SJCRH30 (cell line): ENCODE measurements around the gene SELENOO. TPM values are rescaled to one million over a fixed set of nuclear protein-coding genes. Genes with fewer than 3 reads are reported as not detected.
A peak's percentile ranks its signal among the peaks of the same experiment; 100 is the strongest.

Experiments
- DNase-seq, 2 experiments: peaks; one replicate each; pipeline ENCODE4 v3.0.0-alpha.2; 2015 to 2020
- H3K27ac ChIP-seq: fragments of 250-450 bp; sonication (Bioruptor Pico); 2 replicates; pipeline ENCODE4 v1.5.1; 2020; ENCODE audit warnings: mild to moderate bottlenecking, moderate library complexity
- H3K27me3 ChIP-seq: fragments of 250-450 bp; sonication (Bioruptor Pico); 2 replicates; pipeline ENCODE4 v1.5.1; 2020; ENCODE audit warnings: mild to moderate bottlenecking, moderate library complexity
- H3K36me3 ChIP-seq: fragments of 250-450 bp; sonication (Bioruptor Pico); 2 replicates; pipeline ENCODE4 v1.5.1; 2020; ENCODE audit warnings: mild to moderate bottlenecking, moderate library complexity
- H3K4me1 ChIP-seq: fragments of 250-450 bp; sonication (Bioruptor Pico); 2 replicates; pipeline ENCODE4 v1.5.1; 2020; ENCODE audit warnings: mild to moderate bottlenecking, moderate library complexity
- H3K4me3 ChIP-seq: fragments of 250-450 bp; sonication (Bioruptor Pico); 2 replicates; pipeline ENCODE4 v1.5.1; 2020; ENCODE audit warnings: mild to moderate bottlenecking, moderate library complexity
- H3K9me3 ChIP-seq: fragments of 250-450 bp; sonication (Bioruptor Pico); replicated peaks from 2 replicates; pipeline ENCODE4 v1.5.1; 2020; ENCODE audit warnings: mild to moderate bottlenecking, moderate library complexity
- total RNA-seq: library from RNA; depleted of rRNA; stranded (reverse); fragments of >200 nt; shearing (Covaris generic); gene quantifications from 2 replicates; pipeline ENCODE4 v1.2.3, GENCODE V29; 2014

Gene SELENOO
- total RNA-seq, 1 experiment from 2014 or later, result 15.4 TPM

DNA sequence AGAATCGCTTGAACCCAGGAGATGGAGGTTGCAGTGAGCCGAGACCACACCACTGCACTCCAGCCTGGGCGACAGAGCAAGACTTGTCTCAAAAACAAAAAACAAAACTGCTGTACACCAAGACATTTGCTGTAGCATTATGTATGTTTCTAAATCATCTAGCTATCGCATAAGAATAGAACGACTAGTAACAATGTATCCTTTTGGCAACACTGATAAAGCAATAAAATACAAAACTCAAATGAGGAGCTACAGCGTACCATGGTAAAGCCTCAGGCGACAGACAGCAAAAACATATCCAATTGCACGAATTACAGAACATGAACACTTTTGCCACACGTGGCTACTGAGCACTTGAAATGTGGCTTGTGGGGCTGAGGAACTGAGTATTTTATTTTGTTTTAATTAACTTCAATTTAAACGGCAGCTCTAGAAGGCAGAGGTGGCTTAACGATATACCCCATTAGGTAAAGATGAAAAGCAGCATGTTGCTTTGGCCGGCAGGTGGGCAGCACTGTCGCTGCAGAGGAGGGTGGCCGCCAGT is 41.7 kb downstream of the SELENOO start:
- no peak for DNase-seq
- Histone ChIP-seq H3K9me3 (no peaks in the 10 kb centered on the region), H3K4me1 (peaks cover 5% of the 10 kb centered on the region; the same call in 1 of the 2 replicates), H3K4me3 (peak overlapping the region; percentile 95), H3K27ac (no peak overlapping the region), H3K36me3 (peaks cover 4% of the 10 kb centered on the region), H3K27me3 (no peaks in the 10 kb centered on the region)

DNA sequence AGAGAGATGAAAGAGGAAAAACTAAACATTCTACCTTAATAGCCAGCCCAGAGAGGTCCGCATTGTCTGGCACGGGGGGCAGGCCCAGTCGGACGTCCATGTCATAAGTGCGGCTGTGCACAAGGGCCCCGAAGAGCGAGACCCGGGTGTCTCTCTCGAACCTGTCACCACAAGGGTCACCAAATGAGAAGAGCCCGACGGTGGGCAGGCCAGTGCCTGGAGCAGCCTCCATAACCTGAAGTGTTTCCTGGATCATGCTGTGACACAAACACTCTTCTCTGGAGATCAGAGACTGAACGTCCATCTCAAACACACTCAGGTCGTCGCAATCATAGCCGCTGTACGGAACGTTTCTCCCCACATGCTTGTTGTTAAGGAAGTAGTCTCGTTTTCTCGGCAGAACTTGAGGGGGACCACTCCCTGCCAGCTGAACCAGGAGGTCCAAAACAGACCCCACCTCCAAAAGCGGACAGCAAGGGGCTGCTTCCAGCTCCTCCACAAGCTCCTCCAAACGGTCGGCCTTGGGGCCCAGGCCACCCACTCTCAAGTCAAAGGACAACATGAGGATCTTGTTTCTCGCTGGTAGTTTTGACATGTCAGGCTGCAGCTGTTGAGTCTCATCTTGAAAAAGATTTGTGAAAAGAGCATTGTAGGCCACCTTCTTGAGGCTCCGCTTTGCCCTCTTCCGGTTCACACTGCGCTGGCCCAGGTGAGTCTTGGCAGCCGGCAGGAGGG is 43.0 kb downstream of the SELENOO start:
- Histone ChIP-seq H3K4me3 (peak overlapping the region; percentile 95), H3K36me3 (peaks cover 4% of the 10 kb centered on the region), H3K4me1 (peaks cover 5% of the 10 kb centered on the region; the same call in 1 of the 2 replicates), H3K27ac (peak overlapping the region; percentile 87), H3K9me3 (no peaks in the 10 kb centered on the region), H3K27me3 (no peaks in the 10 kb centered on the region)
- DNase-seq, result peak; percentile 83 to 90

DNA sequence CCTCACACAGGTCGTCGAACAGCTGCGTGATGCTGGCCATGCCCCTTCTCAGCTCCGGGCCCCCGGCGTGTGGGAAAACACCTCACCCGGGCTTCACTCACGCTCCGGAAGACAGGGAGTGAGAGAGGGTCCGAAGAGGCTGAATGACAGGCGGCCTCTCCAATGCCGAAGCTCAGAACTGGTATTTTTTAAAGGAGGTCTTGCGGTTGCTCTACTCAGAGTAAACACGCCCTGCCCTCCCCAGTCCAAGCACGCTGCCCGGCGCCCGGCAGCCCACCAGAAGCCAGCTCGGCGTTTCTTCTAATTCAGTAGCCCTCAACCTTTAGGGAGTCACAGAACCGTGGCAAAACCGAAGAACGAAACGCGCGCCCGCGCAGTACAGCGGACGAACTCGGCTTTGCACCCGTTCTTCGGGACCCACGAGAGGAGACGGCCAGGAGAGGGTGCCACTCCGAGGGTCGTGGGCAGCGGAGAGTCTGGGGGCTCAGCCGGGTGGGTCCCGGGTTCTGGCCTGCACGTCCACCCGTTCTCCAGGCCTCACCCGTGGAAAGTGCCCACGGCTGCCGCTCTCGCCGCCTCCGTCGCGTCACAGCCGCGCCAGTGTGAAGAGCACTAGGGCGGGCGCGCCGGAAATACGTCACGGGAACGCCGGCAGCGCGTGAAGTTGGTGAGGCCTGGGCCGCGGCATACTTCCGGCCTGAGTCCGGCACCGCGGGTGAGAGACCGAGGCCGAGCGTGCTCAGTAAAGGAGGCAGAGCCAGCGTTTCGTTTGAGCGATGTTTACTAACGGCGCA is 43.8 kb downstream of the SELENOO start, which contains the start of gene TUBGCP6:
TSS of gene TUBGCP6 (minus strand) at position 604 of the 794 bp plus-strand sequence. CDS start at position 40, 564 bp downstream.
- Histone ChIP-seq H3K36me3 (peaks cover 4% of the 10 kb centered on the region), H3K4me1 (peaks cover 5% of the 10 kb centered on the region; the same call in 1 of the 2 replicates), H3K9me3 (no peaks in the 10 kb centered on the region), H3K27me3 (no peaks in the 10 kb centered on the region), H3K4me3 (peak within 1 kb of the TSS; percentile 95), H3K27ac (peak within 1 kb of the TSS; percentile 87)
- peak; percentile 96 to 98 for DNase-seq

DNA sequence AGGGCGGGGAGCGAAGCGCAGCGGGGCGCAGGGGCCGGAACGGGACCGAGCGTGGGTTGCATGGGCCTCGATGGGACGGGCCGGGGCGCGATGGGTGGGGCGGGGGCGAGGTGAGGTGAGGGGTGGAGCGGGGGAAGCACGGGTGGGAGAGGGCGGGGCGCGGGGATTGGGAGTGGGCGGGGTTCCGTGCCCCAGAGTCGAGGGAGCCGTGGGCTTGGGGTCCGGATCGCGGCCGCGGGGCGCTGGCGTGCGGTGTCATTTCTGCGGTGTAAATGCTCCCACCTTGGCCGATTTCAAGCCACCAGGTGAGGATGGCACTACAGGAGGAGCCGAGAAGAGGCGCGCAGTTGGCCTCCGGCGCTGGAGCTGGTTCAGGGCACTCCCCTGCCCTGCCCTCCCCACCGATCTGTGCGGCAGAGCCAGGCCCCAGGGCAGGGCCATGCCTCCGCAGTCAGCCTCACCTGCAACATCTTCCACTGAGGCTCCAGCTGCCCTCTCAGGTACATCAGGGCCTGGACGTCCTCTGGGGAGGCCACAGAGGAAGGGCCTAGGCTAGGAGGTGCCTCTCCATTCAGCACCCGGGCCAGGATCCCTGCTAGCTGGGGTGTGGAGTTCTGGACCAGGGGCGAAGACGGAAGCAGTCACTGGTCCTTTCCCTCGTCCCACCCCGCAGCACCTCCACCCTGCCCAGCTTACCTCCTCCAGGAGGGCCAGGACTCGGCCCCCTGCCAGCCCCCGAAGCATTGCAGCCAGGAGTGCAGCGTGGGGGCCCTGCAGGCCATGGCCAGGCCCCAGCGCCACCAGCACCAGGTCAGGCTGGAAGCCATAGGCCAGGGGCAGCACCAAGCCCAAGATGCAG is 44.6 kb downstream of the SELENOO start:
- H3K27ac ChIP-seq, result peak overlapping the region; percentile 87
- peak overlapping the region; percentile 95 for H3K4me3 ChIP-seq
- H3K27me3 ChIP-seq, result no peaks in the 10 kb centered on the region
- no peaks in the 10 kb centered on the region for H3K9me3 ChIP-seq
- H3K4me1 ChIP-seq, result peaks cover 11% of the 10 kb centered on the region; the same call in 1 of the 2 replicates
- peaks cover 2% of the 10 kb centered on the region for H3K36me3 ChIP-seq
- DNase-seq, result no peak

DNA sequence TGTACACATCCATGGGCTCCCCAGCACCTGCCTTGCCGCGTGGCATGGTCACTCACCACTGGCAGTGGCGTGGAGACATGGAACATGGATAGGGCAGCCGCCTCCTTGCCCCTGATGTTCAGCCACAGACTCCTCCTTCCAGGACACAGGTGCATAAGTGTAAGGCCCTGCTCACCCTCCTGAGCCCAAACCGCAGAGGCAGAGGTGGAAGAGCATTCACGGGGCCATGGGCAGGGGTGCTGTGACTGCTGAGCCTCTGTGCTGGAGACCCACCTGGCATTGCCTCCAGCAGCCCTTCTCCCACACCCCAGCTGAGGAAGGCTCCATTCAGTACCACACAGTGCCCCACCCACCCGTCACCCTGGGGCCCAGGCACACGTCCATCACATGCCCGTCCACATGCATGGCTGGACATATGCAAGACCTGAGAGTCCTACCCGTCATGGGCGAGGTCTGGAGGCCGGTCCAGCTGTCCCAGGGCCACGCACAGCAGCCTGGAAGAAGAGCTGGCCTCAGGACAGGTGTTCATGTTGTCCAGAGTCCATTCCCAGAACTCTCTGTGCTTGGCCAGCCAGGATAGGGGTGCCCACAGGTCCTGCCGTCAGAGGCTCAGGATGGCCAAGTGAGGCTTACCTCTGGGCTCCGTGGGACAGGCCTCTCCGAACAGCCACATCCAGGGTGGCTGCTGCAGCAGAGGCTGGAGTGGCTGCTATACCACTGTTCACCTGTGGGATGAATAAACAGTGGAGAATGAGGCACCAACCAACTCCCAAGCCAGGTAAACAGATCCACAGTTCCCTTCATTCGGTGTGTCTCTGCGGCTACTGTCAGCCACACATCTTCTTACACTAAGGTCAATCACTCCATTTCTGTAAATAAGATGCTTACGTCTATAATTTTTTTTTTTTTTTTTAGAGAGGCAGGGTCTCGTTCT is 45.7 kb downstream of the SELENOO start:
- Histone ChIP-seq H3K4me3 (no peak overlapping the region), H3K27ac (no peak overlapping the region), H3K27me3 (no peaks in the 10 kb centered on the region), H3K9me3 (no peaks in the 10 kb centered on the region), H3K4me1 (peaks cover 11% of the 10 kb centered on the region; the same call in 1 of the 2 replicates), H3K36me3 (peaks cover 2% of the 10 kb centered on the region)
- DNase-seq, result no peak

DNA sequence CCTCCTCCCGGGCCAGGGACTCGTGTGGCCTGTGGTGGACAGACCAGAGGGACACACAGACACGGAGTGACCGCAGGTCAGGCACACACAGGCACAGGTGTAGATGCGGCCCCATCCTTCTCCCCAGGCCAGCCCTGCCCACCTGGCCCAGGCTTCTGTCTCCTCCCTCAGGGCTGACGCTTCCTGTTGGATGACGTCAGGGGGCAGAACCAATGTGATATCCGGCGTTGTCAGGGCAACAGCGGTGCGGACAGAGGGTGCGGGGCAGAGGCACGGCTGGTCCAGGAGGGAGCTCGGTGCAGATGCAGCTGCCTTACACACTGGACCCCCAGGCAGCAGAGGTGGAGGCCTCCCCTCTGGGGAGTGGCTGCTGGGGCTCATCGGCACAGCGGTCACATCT is 46.9 kb downstream of the SELENOO start:
- peaks cover 11% of the 10 kb centered on the region; the same call in 1 of the 2 replicates for H3K4me1 ChIP-seq
- H3K4me3 ChIP-seq, result no peak overlapping the region
- no peak for DNase-seq
- peaks cover 5% of the 10 kb centered on the region for H3K36me3 ChIP-seq
- no peak overlapping the region for H3K27ac ChIP-seq
- no peaks in the 10 kb centered on the region for H3K27me3 ChIP-seq
- H3K9me3 ChIP-seq, result no peaks in the 10 kb centered on the region

DNA sequence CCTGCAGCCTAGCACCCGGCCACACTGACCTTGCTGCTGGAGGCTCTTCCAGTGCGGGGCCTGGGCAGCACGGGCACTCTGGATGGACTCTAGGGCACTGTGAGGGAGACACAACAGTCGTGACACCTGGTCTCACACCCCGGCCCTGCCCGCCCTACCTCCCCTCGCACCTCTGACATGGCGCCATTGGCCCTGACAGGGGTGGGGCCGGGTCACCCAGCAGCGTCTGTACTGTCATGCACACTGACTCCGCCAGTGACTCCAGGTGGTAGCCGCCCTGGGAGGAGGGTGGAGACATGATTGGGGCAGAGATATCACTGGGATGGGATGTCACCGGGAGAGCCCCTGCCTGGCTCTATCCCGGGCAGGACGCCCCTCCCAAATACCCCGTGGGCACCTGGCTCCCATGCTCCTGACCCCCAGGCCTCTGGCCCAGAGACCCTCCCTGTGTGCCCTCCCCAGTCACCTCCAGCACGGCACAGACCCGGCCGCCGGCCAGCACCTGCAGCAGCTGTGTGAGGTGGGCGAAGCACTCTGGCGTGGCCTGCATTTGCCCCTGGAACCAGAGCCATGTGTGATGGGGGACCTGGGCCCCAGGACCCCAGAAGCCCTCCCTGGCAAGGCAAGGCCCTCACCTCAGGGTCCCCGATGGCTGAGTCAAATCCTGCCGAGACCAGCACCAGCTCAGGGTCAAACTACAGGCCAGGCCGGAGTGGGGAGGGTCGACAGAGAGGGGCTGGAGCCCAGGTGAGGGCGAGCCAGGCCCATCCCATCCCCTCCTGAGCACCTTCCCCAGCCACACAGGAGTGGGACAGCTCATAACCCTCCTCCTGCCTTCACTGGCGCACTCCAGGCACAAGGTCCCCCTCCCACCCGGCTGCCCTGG is 47.6 kb downstream of the SELENOO start:
- H3K4me3 ChIP-seq, result no peak overlapping the region
- no peak for DNase-seq
- H3K27ac ChIP-seq, result no peak overlapping the region
- peaks cover 11% of the 10 kb centered on the region; the same call in 1 of the 2 replicates for H3K4me1 ChIP-seq
- H3K36me3 ChIP-seq, result peaks cover 8% of the 10 kb centered on the region
- H3K27me3 ChIP-seq, result no peaks in the 10 kb centered on the region
- H3K9me3 ChIP-seq, result no peaks in the 10 kb centered on the region

DNA sequence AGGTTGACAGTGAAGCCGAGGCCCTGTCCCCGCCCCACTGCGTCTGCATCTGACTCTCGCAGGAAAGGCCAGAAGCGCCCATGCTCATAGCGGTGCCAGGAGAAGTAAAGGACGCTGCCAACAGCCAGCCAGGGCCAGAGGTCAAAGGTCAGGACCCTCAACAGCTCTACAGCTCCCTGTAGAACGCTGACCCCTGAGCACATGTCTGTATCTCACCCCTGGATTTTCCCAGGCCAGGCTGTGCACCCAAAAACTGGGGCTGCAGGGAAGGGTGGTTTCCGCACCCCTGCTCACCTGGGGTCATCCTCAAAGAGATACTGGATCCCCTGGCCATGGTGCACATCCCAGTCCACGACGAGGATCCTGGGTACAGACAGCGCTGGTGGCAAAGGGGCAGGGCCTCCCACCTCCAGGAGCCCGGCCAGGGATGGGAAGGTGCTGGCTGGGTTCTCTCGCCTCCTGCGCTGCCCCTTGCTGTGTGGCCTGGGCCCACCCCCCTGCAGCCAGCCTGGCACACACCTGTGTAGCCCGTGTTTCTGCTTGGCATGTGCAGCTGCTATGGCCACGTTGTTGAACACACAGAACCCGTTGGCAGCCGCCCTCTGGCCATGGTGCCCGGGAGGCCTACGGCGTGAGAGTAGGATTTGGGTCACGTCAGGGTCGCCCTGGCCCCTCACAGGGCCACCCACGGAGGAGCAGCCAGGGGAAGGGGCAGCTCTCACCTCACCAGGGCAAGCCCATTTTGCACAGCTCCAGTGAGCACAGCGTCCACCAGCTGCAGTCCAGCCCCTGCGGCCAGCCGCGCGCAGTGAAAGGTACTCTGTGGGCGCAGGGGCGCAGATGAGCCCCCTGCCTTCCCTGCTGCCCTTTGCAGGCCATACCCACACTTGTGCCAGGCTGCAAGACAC is 48.8 kb downstream of the SELENOO start:
- peaks cover 10% of the 10 kb centered on the region for H3K36me3 ChIP-seq
- no peaks in the 10 kb centered on the region for H3K9me3 ChIP-seq
- H3K27me3 ChIP-seq, result no peaks in the 10 kb centered on the region
- no peak for DNase-seq
- peak overlapping the region; percentile 66 for H3K4me3 ChIP-seq
- no peak overlapping the region for H3K27ac ChIP-seq
- H3K4me1 ChIP-seq, result peaks cover 11% of the 10 kb centered on the region; the same call in 1 of the 2 replicates

DNA sequence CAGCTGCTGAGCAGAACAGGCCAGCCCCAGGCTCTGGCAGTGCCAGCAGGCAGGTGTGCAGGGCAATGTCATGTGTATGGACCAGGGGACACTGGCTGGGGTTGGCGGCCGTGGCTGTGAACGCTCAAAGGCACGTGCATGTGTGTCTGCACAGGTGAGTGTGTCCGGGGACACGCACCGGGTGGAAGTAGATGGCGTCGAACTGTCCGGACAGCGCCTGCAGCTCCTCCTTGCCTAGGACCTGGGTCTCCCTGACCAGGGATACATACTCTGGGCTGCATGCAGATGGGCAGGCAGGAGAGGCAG is 49.4 kb downstream of the SELENOO start:
- Histone ChIP-seq H3K36me3 (peaks cover 10% of the 10 kb centered on the region), H3K4me3 (peak overlapping the region; percentile 66), H3K27me3 (no peaks in the 10 kb centered on the region), H3K4me1 (peaks cover 11% of the 10 kb centered on the region; the same call in 1 of the 2 replicates), H3K27ac (no peak overlapping the region), H3K9me3 (no peaks in the 10 kb centered on the region)
- DNase-seq, result no peak

DNA sequence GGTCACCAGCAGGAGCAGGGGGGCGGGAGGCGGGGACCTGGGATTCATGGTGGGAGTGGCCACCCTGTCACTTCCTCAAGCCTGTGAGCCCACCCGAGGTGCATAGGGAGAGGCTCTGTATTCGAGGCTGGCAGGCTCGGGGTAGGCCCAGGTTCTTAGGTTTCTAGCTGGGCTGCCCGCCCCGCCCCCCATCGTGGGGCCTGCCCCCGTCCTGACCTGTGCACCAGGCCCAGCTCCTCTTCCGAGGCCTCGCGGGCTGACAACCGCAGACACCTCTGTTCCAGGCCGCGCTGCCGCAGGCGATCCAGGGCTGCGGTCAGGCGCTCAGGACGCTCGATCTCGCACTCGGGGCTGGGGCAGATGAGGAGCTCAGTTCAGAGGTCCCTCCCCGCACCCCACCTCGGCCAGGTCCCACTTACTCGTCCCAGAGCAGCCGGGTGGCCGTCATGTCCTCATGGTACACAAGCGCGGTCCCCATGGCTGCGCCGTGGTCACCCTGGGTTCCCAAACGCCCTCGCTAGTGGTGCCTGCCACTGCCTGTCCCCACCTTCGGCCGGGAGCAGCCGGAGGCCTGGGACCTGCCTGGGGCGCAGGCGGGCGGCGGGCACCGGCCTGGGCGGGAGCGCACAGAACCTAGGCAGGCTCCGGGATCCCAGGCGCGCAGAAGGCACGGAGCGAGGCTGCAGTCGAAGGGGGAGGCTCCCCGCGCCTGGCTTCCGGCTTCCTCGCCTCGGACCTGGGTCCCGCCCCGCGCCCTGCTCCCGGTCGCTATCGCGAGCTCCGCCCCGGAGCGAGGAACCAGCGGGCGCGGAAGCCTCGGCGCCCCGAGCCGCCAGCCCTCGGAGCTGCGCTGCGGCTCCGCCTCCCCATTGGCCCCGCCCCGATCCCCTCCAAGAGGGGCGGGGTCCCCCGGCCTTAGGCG is 50.0 kb downstream of the SELENOO start, which contains the start of gene HDAC10:
TSS of gene HDAC10 (minus strand) at position 711 of the 922 bp plus-strand sequence. CDS start at position 478, 233 bp downstream.
- Histone ChIP-seq H3K4me3 (peak within 1 kb of the TSS; percentile 66), H3K27me3 (no peaks in the 10 kb centered on the region), H3K4me1 (peaks cover 7% of the 10 kb centered on the region; the same call in 1 of the 2 replicates), H3K27ac (peak within 1 kb of the TSS; percentile 32; the same call in 1 of the 2 replicates), H3K9me3 (no peaks in the 10 kb centered on the region), H3K36me3 (peaks cover 10% of the 10 kb centered on the region)
- DNase-seq, result peak; percentile 90 to 91
